WTC11 (cell line): Measurements from ENCODE around the gene GLYATL3.

Experiments
- NR3C1 ChIP-seq: sonication (generic); formaldehyde crosslinking; conservative IDR thresholded peaks from 2 replicates; pipeline ENCODE4 v1.8.1; 2023; ENCODE audit warnings: low read depth, mild to moderate bottlenecking, missing genetic modification reagents
- ZNF138 ChIP-seq: sonication (generic); formaldehyde crosslinking; conservative IDR thresholded peaks from 2 replicates; pipeline ENCODE4 v1.8.1; 2022; ENCODE audit warnings: mild to moderate bottlenecking, moderate library complexity, missing genetic modification reagents
- TF ChIP-seq, protein P1 (sequence below): fragments of 200-600 bp; IDR thresholded peaks from 2 replicates; pipeline ENCODE4 v1.8.0; 2022; ENCODE audit warnings: antibody characterized with exemption
- TF ChIP-seq, protein P2 (sequence below): sonication (generic); formaldehyde crosslinking; IDR thresholded peaks from 2 replicates; pipeline ENCODE4 v1.8.0; 2023; ENCODE audit warnings: missing genetic modification reagents
- TF ChIP-seq, protein P3 (sequence below): sonication (generic); formaldehyde crosslinking; IDR thresholded peaks from 2 replicates; pipeline ENCODE4 v1.8.1; 2022; ENCODE audit warnings: low read depth, missing genetic modification reagents, borderline replicate concordance
- TF ChIP-seq, protein P4 (sequence below): sonication (generic); formaldehyde crosslinking; IDR thresholded peaks from 2 replicates; pipeline ENCODE4 v1.8.1; 2022; ENCODE audit warnings: low read depth, mild to moderate bottlenecking, moderate library complexity, missing genetic modification reagents, borderline replicate concordance
- TF ChIP-seq, protein P5 (sequence below): sonication (generic); formaldehyde crosslinking; IDR thresholded peaks from 2 replicates; pipeline ENCODE4 v1.8.1; 2023; ENCODE audit warnings: mild to moderate bottlenecking, missing genetic modification reagents, moderate library complexity
- TF ChIP-seq, protein P6 (sequence below): sonication (generic); formaldehyde crosslinking; IDR thresholded peaks from 2 replicates; pipeline ENCODE4 v1.8.0; 2022; ENCODE audit warnings: mild to moderate bottlenecking, missing genetic modification reagents

DNA sequence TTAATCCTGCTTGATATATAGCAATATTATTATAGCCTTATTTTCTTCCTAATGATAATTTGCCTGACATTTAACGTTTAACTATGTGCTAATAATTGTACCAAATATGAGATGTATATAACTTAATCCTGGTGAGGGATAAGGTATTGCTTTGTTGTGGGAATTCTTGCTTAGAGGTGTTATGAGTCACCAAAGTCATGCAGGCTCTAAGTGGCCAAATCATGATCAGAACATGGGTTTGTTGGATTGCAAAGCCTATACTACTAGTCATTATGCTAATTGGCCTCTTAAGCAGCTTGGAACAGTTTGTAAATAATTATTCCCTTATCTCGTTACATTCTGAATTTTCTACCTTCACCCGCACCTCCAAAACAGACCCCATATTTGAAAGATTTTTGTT is 28.8 kb downstream of the GLYATL3 start:
- TF ChIP-seq, protein P1, sequence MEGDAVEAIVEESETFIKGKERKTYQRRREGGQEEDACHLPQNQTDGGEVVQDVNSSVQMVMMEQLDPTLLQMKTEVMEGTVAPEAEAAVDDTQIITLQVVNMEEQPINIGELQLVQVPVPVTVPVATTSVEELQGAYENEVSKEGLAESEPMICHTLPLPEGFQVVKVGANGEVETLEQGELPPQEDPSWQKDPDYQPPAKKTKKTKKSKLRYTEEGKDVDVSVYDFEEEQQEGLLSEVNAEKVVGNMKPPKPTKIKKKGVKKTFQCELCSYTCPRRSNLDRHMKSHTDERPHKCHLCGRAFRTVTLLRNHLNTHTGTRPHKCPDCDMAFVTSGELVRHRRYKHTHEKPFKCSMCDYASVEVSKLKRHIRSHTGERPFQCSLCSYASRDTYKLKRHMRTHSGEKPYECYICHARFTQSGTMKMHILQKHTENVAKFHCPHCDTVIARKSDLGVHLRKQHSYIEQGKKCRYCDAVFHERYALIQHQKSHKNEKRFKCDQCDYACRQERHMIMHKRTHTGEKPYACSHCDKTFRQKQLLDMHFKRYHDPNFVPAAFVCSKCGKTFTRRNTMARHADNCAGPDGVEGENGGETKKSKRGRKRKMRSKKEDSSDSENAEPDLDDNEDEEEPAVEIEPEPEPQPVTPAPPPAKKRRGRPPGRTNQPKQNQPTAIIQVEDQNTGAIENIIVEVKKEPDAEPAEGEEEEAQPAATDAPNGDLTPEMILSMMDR: no peak
- TF ChIP-seq, protein P2, sequence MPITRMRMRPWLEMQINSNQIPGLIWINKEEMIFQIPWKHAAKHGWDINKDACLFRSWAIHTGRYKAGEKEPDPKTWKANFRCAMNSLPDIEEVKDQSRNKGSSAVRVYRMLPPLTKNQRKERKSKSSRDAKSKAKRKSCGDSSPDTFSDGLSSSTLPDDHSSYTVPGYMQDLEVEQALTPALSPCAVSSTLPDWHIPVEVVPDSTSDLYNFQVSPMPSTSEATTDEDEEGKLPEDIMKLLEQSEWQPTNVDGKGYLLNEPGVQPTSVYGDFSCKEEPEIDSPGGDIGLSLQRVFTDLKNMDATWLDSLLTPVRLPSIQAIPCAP (CRISPR knock-in tag): no peak
- TF ChIP-seq NR3C1 (CRISPR knock-in tag): no peak
- TF ChIP-seq, protein P3, sequence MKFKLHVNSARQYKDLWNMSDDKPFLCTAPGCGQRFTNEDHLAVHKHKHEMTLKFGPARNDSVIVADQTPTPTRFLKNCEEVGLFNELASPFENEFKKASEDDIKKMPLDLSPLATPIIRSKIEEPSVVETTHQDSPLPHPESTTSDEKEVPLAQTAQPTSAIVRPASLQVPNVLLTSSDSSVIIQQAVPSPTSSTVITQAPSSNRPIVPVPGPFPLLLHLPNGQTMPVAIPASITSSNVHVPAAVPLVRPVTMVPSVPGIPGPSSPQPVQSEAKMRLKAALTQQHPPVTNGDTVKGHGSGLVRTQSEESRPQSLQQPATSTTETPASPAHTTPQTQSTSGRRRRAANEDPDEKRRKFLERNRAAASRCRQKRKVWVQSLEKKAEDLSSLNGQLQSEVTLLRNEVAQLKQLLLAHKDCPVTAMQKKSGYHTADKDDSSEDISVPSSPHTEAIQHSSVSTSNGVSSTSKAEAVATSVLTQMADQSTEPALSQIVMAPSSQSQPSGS (CRISPR knock-in tag): no peak
- TF ChIP-seq, protein P4, sequence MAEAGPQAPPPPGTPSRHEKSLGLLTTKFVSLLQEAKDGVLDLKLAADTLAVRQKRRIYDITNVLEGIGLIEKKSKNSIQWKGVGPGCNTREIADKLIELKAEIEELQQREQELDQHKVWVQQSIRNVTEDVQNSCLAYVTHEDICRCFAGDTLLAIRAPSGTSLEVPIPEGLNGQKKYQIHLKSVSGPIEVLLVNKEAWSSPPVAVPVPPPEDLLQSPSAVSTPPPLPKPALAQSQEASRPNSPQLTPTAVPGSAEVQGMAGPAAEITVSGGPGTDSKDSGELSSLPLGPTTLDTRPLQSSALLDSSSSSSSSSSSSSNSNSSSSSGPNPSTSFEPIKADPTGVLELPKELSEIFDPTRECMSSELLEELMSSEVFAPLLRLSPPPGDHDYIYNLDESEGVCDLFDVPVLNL (CRISPR knock-in tag): no peak
- TF ChIP-seq ZNF138 (CRISPR knock-in tag): no peak
- TF ChIP-seq, protein P5, sequence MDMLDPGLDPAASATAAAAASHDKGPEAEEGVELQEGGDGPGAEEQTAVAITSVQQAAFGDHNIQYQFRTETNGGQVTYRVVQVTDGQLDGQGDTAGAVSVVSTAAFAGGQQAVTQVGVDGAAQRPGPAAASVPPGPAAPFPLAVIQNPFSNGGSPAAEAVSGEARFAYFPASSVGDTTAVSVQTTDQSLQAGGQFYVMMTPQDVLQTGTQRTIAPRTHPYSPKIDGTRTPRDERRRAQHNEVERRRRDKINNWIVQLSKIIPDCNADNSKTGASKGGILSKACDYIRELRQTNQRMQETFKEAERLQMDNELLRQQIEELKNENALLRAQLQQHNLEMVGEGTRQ: no peak
- TF ChIP-seq, protein P6, sequence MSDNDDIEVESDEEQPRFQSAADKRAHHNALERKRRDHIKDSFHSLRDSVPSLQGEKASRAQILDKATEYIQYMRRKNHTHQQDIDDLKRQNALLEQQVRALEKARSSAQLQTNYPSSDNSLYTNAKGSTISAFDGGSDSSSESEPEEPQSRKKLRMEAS (CRISPR knock-in tag): no peak
